ENCODE results near the gene CAMK2N1.

DNA sequence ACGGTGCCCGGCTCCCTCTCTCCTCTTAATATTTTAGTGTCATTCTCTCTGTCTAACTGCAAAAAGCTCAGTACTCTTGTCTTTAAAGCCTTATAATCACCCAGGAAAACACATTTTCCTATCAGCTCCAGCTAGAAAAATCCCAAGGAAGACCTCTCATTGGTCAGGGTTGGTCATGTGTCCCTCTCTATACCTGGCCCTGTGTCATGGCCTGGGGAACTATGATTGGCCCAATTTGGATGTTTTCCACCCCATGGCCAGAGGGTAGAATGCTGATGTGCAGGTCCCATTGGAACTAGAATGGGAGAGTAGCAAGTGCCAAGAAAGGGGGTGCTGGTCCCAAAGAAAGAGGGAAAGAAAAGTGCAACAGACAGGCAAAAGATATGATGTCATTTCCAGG is 27.3 kb downstream of the CAMK2N1 start:
- TF ChIP-seq, protein P1, sequence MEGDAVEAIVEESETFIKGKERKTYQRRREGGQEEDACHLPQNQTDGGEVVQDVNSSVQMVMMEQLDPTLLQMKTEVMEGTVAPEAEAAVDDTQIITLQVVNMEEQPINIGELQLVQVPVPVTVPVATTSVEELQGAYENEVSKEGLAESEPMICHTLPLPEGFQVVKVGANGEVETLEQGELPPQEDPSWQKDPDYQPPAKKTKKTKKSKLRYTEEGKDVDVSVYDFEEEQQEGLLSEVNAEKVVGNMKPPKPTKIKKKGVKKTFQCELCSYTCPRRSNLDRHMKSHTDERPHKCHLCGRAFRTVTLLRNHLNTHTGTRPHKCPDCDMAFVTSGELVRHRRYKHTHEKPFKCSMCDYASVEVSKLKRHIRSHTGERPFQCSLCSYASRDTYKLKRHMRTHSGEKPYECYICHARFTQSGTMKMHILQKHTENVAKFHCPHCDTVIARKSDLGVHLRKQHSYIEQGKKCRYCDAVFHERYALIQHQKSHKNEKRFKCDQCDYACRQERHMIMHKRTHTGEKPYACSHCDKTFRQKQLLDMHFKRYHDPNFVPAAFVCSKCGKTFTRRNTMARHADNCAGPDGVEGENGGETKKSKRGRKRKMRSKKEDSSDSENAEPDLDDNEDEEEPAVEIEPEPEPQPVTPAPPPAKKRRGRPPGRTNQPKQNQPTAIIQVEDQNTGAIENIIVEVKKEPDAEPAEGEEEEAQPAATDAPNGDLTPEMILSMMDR (IDR thresholded peaks at IDR 0.05) = no peak
- TF ChIP-seq PHF8 (IDR thresholded peaks at IDR 0.05; ENCODE audit: borderline replicate concordance, low read depth) = no peak

All from A549 (cell line).